DMS53 (cell line): ENCODE measurements around the gene CRYGS.
"Not testable (repeated sequence)": the region's sequence is repeated elsewhere in the genome, so short reads cannot be mapped to it uniquely, and the experiment has no call there.

Experiments
- DNase-seq: peaks from one replicate; lab custom pipeline; 2025; lab: John Stamatoyannopoulos, UW

Gene CRYGS

DNA sequence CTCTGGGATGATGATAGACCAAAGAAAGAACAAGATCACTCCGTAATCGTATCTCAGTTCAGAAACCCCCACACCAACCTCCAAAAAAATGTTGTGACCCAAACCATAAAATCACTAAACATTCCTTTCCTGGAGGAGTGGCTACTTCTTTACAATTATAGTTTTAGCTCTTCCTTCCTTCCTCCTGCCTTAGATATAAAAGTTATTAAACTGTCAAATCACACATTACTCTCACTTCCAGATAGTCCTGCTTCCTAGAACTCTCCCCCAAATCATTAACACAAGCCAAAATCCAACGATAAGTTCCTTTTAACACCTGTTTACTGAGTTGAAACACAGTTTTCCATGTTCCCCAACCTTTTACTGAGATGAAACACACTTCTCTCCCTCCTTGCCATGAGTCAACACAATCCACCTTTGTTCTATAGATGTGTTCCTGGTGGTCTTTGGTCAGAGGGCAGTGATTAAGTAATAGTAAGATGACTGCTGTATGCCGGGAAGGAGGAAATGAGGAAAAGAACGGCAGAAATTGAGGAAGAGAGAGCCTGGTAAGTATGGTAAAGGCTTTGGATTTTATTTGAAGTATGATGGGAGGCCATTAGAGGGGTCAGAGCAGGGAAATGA is 8.3 kb upstream of the CRYGS start:
- no peak for DNase-seq

DNA sequence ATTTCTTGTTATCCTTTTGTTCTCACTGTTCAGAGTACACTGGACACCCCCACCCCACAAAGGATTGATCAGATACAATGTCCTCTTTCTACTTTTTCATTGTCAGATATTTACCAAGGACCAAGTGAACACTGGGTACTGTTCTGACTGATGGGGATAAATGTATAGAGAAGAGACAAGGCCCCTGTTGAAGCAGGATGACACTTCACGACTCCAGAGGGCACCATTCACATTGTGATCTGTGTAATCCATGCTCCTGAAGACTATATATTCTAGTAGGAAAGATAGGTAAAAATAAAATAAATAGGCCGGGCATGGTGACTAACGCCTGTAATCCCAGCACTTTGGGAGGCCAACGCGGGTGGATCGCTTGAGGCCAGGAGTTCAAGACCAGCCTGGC is 7.2 kb upstream of the CRYGS start:
- peak; percentile 23 for DNase-seq

DNA sequence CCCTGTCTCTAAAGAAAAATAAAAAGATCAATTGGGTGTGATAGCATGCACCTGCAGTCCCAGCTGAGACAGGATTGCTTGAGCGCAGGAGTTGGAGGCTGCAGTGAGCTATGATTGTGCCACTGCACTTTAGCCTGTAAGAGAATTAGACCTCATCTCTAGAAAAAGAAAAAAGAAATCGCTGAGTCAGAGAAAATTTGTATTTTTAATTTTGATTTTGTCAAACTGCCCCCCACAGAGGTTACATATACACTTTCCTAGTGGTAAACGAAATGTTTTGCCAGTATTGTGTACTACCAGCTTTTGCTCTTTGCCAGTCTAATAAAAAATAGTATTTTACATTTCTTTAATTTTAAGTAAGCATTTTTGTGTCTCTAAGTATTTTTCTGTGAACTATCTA is 5.3 kb upstream of the CRYGS start:
- no peak for DNase-seq

DNA sequence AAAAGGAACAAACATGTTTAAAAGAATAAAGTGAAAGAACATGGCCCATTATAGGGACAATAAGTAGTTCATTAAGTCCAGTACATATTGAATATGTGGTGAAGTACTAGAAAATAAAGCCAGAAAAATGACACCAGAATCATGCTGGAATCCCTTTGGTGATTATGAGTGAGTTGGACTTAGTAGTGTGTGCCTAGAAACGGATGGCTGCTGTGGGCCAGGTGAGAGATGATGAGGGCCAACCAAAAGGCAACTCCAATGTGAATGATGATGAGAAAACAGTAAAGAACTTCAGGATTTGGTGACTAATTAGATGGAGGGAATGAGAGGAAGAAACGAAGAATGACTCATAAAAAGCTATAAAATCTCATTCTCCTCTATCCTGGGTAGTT is 3.3 kb downstream of the CRYGS start:
- no peak for DNase-seq

DNA sequence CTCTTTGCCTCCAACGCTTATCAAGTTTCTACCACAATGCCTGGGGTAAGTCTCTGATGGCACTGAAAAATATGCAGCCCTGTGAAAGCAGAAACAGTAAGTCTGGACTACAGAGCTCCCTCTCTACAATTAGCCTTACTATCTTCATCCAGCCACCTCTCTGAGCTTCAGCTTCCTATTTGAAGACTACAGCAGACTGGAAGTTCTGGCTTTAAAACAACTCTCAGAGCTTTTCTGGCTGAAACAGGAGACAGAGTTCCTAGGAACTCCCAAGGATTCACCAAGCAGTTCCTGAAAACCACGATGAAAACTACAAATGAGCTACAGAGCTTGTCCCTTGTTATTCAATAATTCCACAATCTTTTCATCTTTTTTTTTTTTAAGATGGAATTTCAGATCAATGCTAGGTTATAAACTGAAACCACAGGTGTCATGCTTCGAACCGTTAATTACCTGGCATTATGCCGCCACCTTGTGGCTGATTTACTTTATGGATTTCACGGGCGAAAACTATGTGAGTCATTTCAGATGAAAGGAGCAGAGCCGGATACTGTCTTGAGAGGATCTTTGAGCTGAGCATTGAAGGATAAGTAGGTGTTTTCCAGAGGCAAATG is 3.9 kb downstream of the CRYGS start:
- peak; percentile 82 for DNase-seq

DNA sequence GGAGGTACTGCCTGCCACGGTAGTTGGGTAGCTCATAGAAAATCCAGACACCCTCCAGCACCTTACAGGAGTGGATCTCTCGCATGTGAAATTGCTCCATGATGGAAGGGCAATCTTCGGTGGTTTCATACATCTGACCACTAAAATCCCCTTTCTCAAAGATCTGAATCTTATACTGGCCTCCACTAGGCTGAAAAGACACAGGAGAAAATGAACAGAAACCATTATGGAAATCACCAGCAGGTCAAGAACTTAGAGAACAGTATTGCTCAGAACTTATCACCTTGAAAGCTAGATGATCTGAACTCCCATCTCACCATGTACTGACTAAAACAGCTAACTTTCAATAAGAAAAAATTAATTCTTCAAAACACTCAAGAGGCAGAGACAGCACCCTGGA is 5.4 kb downstream of the CRYGS start:
- DNase-seq, result no peak

DNA sequence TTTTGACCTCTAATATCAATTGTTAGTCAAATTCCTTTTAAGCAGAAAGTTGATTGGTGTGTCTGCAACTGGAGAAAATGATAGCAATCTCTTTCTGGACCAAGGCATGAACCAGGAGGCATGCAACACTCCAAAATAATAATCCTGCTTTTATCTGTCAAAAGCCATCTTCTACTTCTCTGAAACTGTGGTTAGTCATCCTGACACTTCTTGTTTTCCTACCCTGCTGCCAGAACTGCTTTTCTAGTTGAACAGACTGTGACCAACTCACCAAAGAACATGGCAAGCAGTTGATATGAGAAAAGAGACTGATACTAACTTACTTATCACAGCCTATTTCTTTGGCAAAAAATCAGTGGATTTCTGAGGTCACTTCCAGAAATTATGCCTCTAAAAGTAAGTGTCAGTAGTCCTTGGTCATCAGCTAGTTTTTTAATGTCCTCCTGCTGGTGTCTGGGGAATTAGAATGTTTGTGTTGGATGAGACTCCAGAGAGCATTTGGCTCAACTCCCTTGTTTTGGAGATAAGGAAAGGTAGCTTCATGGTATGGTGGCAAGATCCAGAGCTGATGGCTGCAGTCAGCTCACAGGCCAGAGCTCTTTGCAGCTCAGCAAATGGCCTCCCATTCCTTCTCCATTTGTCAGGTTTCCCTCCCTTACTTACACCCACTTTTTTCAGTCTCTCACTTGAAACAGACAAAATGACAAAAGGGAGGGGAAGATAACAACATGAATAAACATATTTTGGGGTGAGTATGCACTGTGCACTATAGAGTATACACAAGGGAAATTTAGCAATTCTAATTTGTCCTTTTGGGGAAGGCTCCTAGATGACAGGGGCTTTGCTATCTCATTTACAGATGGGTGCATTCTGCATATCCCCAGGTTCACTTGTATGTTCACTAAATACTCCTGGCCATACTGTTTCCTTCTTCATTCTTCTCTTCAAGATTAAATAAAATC is 7.0 kb downstream of the CRYGS start:
- no peak for DNase-seq

DNA sequence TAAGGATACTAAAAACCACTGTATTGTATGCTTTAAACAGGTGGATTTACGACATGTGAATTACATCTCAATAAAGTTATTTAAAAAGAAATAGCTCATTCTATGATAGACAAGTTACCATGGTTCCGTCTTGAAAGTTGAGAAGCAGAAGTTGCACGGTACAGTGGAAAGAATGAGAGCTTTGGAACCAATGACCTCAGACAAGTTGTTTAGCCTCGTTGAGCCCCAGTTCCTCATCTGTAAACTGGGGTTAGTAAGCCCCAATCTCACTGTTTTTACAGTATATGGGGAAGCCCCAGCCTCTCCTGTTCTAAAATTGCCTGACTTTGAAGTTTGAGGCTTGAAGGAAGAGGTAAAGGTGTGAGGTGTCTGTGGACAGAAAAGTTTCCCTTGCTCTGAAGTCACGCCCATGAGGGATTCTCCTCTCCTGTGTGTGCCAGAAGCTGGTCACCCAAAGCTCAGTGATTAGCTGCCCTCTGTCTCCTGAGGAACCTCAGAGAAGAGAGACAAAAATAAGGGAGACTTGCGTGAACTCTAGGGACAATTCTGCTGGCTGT is 10.0 kb downstream of the CRYGS start:
- DNase-seq, result no peak

DNA sequence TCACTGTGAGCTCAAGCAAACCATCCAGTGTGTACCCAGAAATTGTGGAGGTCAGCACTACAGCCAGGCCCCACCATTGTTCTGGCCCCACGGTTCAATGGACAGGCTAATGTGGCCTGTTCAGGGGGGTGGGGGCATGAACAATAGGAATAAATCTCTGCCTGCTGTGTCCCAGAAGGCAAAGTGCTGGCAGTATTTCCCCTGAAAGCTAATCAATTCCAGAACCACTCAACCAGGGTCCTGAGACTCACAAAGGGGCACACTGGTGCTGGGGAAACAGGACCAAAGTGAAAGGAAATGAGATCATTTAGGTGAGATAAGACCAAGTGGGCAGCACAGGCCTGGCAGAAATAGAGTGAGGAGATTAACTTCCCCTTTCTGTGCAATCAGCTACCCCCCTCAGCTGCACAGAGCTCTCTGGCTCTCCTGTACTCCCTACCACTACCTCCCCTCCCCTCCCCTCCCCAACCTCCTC is 11.5 kb downstream of the CRYGS start:
- DNase-seq, result no peak

DNA sequence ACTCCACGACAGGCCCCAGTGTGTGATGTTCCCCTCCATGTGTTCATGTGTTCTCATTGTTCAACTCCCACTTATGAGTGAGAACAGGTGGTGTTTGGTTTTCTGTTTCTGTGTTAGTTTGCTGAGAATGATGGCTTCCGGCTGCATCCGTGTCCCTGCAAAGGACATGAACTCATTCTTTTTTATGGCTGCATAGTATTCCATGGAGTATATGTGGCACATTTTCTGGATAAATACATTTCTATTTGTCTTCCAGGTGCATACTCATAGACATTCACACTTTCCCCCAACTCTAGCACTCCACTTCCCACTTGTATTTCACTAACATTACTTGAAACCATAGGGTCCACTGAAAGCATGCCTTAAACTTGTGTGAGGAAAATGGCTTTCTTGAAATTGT is 12.5 kb downstream of the CRYGS start:
- not testable (repeated sequence) for DNase-seq

DNA sequence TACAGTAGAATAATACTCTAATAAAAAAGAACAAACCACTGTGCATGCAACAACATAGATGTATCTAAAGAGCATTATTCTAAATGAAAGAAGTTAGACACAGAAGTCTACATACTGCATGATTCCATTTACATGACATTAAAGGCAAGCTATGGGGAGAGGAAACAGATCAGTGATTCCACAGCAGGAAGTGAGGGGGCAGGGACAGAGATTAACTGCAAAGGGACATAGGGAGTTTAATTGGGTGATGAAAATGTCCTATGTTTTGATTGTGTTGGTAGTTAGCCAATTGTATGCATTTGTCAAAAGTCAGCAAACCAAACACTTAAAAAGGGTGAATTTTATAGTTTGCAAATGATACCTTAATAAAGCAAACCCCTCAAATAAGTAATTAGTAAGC is 13.8 kb downstream of the CRYGS start:
- DNase-seq, result no peak

DNA sequence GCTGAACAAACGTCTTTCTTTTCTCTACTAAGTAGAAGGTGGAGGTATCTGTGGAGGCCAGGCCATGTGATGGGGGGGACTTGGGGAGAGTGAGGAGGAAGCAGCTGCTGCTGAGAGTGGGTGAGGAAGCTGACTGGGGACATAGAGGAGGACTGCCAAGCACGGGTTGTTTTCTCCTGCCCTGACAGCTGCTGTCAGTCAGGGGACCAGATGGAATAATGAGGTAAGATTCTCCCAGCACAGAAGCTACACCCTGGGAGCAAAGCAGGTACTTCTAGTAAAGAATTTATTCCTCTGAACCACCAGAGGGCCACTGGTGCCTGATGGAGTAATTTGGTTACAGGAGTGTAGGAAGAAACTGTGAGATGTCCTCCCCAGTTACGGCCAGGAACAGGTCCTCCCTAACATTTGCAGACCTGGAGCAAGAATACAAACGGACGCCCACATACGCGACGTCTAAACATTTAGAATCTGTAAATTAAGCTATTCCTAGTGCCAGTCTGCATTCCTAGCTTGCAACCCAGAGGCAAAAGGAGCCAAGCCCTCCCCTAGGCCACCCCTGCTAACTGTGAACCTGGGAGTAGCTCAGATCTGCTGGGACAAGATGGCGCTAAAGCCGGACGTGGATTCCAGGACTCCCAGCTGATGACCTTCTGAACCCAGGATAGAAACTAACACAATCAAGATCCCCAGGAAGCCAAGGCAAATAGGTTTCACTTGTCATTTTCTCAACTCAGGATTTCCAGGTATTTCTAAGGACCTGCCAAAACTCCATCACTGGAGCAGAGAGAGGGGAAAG is 14.8 kb downstream of the CRYGS start:
- DNase-seq, result peak; percentile 24

DNA sequence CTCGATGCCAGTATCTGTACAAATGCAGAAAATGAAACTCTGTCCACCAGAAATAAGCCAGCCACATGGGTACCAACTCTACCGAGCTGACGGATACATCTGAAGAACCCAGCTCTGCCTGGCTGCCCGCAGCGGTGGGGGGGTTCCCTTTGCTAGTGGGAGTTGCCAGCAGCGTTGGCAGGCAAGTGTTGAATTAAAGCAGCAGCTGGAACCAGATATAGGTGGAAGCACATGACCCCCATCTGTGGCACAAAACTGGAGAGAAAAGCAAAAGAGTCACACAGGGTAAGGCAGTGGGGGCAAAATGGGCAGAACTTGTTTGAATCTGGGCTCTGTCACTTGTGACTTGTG is 17.9 kb downstream of the CRYGS start:
- no peak for DNase-seq

DNA sequence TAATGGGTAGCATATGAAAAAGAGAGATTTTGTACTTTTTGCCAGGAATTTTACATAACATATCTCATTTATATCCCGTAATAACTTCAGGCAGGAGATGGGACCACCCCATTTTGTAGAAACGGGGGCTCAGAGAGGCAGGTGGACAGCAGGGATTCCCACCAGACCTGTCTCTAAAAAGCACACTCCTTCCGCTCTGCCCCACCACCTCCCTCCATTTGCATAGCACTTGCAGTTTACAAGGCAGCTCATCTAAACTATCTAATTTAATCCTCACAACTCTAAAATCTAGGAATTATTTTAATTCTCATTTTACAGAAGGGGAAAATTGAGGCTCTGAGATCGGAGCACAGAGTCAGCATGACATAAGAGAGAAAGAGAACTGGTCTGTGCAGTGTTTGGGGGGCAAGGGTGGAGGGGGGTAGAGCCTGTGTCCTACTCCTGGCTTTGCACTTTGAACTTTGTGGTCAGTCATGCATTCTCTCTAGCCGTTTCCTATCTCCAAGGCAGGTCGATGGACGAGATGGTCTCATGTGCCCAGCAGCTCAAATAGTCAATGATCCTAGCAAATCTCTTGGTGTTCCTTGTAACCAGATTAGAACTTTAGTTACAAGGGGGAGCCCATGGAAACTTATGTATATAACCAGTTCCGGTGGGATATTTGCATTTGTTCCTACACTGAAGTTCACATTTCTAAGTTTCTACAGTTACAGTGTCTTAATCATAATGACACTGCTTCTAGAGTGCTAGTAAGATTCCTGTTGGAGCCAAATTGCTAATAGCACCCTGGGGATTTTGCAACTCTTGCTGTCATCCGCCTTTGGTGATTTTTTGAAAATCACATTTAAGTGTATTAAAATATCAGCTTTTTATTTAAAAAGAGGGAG is 18.6 kb downstream of the CRYGS start:
- no peak for DNase-seq

DNA sequence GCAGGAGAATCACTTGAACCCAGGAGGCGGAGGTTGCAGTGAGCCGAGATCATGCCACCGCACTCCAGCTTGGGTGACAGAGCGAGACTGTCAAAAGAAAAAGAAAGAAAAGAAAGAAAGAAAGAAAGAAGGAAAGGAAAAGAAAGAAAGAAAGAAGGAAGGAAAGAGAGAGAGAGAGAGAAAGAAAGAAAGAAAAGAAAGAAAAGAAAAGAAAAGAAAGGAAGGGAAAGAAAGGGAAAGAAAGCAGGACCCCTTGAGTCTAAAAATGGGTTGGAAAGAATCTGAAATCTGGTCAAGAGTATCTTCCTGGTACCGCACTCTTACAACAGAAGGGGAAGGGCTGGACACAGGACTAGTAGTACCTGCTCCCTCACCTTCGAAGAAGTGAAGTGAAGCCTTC is 19.6 kb downstream of the CRYGS start:
- no peak for DNase-seq

DNA sequence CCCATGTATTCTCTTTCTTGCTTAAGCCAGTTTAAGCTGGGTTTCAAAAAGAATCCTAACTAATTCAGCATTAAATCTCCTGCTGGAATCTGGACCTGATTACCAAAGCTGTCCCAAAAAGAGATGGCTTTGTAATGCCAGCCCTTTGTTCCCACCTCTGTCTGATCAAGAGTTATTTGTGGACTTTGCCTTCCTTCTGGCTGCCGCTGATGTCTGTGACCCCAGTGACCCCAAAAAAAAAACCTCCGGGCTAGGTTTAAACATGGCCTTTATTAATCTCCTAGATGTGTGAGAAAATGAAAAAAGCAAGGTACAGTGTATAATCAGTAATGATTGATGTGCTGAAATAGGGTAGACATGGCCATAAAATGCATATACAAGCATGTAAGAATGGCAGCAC is 20.7 kb downstream of the CRYGS start:
- no peak for DNase-seq

DNA sequence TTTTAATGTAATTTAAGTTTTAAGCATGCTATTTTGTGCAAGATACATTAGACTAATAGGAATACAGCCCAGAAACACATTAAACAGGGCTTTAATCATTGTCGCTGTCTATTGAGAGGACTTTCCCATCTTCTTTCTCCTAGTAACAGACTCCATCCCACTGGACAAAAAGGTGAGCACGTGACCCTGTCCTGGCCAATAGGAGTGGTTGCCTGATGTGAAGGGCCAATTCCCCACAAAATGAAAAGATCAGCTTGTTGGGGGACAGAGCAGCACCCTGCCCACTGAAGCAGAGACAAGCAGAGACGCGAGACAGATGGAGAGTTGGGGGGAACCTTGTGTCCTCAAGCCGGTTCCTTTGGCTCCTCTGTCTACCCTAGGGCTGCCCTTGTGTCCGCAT is 21.2 kb downstream of the CRYGS start:
- no peak for DNase-seq

DNA sequence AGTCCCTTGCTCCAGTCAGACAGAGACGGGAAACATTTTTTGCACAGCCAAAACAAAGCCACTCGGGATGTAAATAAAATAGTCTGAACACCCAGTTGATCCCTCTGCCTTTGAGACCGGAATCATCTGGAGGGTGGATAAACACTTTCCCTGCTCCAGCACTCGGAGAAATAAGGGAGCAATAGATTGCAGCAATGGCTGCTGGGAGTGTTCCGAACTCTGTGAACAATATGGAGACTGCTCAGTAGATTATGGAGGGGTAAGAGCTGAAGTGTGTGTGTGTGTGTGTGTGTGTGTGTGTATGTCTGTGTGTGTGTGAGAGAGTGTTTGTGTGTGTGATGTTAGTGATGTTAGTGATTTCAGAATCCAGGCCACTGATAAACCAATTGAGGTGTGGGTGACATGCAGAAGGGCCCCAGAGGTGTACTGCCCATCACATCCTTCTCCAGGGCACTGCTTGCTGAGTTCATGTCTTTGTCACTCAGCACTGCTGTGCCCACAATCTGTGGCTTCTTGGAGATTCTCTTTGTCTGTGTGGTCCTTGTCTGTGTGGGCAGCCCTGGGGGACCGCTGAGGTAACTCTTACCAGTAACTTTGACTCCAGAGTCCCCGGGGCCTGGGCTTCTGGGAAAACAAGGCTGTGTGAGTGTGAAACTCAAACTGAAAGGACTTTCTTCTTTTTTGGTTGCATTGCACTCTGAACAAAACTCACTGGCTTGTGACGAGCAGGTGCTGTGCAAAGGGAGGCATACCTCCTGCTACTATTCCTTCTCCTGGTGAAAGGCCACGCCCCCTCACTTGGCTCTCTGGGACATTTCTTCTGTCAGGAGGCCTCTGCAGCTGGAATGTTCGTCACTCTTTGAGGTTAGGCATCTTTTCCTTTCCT is 23.0 kb downstream of the CRYGS start:
- DNase-seq, result peak; percentile 34

DNA sequence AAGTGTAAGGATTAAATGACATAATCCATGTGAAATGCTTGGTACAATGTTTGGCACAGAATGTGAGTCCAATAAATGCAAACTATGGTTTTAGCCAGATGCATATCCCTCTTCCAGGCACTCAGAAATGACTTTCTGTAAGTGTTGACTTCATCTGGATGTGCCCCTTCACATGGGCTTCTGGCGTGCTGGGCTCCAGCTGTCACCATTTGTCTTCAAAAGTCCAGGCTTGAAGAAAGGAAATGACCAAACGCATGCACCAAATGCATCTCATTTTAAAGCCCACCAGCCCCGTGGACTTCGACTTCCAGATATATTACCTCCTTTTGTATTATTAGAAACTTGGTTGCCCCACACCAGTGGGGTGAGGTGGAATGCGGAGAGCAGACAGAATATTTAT is 23.7 kb downstream of the CRYGS start:
- DNase-seq, result no peak
